Fibroblast of lung (primary cell): Measurements from ENCODE around the gene MRPL38. TPM values are rescaled to one million over a fixed set of nuclear protein-coding genes. Genes with fewer than 3 reads are reported as not detected.

Source experiments
- DNase-seq, 2 donors: peaks; one replicate each; pipeline versions ENCODE4 v3.0.0 to v3.0.0-alpha.2; 2010; ENCODE audit warnings: low read depth in 2 of 2
- H2AFZ ChIP-seq: 2 replicates; pipeline ENCODE4 v1.5.1; 2012; ENCODE audit warnings: low read length, control low read depth, inconsistent platforms
- H3K27ac ChIP-seq: 2 replicates; pipeline ENCODE4 v1.5.1; 2011; ENCODE audit warnings: low read length, control low read depth; ENCODE audit not compliant: insufficient read depth
- H3K27me3 ChIP-seq: 2 replicates; pipeline ENCODE4 v1.5.1; 2011; ENCODE audit warnings: mild to moderate bottlenecking, low read length; ENCODE audit not compliant: control insufficient read depth, insufficient read depth
- H3K36me3 ChIP-seq: 2 replicates; pipeline ENCODE4 v1.5.1; 2011; ENCODE audit warnings: low read length; ENCODE audit not compliant: control insufficient read depth, insufficient read depth
- H3K4me1 ChIP-seq: 2 replicates; pipeline ENCODE4 v1.5.1; 2011; ENCODE audit warnings: low read length; ENCODE audit not compliant: control insufficient read depth, insufficient read depth; ENCODE audit errors: extremely low read depth
- H3K4me2 ChIP-seq: 2 replicates; pipeline ENCODE4 v1.5.1; 2011; ENCODE audit warnings: low read length, control low read depth; ENCODE audit not compliant: insufficient read depth; ENCODE audit errors: extremely low read depth
- H3K4me3 ChIP-seq, 4 experiments: fragments of 200-600 bp in 1 of 4; sonication (generic) in 1 of 4; replicated peaks in 1 of 4; 2 replicates each; pipeline ENCODE4 v1.5.1; 2011 to 2016; ENCODE audit warnings: low read length in 4 of 4, low read depth in 3 of 4, mild to moderate bottlenecking in 3 of 4, control low read depth in 2 of 4, inconsistent platforms in 1 of 4, mixed read lengths in 1 of 4; ENCODE audit not compliant: insufficient read depth in 1 of 4; ENCODE audit errors: control extremely low read depth in 1 of 4
- H3K79me2 ChIP-seq: 2 replicates; pipeline ENCODE4 v1.5.1; 2012; ENCODE audit warnings: mild to moderate bottlenecking, low read length, inconsistent platforms; ENCODE audit not compliant: control insufficient read depth, insufficient read depth
- H3K9ac ChIP-seq: 2 replicates; pipeline ENCODE4 v1.5.1; 2011; ENCODE audit warnings: mild to moderate bottlenecking, low read length, control low read depth; ENCODE audit not compliant: insufficient read depth
- H3K9me3 ChIP-seq: 2 replicates; pipeline ENCODE4 v1.5.1; 2012; ENCODE audit warnings: low read depth, low read length; ENCODE audit not compliant: control insufficient read depth, insufficient read depth
- H4K20me1 ChIP-seq: 2 replicates; pipeline ENCODE4 v1.5.1; 2011; ENCODE audit warnings: low read length; ENCODE audit not compliant: control insufficient read depth, insufficient read depth; ENCODE audit errors: extremely low read depth
- EZH2 ChIP-seq: IDR thresholded peaks from 2 replicates; pipeline ENCODE4 v1.5.1; 2012; ENCODE audit warnings: low read length, control low read depth, mild to moderate bottlenecking; ENCODE audit errors: missing control alignments
- polyA plus RNA-seq, 2 donors: library from polyadenylated mRNA; depleted of rRNA in 1 of 2; stranded (reverse) in 1 of 2; unstranded in 1 of 2; fragments of >200 nt; gene quantifications; 2 replicates each; pipeline ENCODE4 v1.2.1, GENCODE V29; 2011 to 2012; ENCODE audit warnings: missing spikeins in 1 of 2
- total RNA-seq: library from RNA; depleted of rRNA; stranded (reverse); fragments of >200 nt; gene quantifications from 2 replicates; pipeline ENCODE4 v1.2.1, GENCODE V29; 2014
- TF ChIP-seq, protein P1 (sequence below), 2 donors: IDR thresholded peaks in 1 of 2; conservative IDR thresholded peaks in 1 of 2; 1 replicate in 1 of 2; 2 replicates in 1 of 2; pipeline ENCODE4 v1.5.1; 2011 to 2012; ENCODE audit warnings: low read length in 2 of 2, control low read depth in 1 of 2, inconsistent platforms in 1 of 2, low read depth in 1 of 2, mild to moderate bottlenecking in 1 of 2

Gene MRPL38
- total and polyA plus RNA-seq, 2 donors (not counting 1 experiment from before 2014, with no cell fraction given), result 19.3 to 36.0 TPM

DNA sequence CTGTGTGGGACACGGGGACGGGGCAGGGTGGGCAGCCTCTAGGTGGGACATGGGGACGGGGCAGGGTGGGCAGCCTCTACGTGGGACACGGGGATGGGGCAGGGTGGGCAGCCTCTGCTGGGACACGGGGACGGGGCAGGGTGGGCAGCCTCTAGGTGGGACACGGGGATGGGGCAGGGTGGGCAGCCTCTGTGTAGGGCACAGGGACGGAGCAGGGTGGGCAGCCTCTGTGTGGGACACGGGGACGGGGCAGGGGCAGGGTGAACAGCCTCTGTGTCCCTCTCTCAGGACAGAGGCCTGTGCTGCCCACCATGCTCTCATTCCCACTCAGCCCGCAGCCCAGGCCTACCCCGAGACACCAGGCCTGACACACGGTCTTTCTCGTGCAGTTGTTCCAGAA is 16.9 kb upstream of the MRPL38 start:
- H3K79me2 ChIP-seq, result no peaks in the 10 kb centered on the region
- H3K27me3 ChIP-seq, result no peaks in the 10 kb centered on the region
- TF ChIP-seq EZH2, result no peak
- TF ChIP-seq, protein P1, sequence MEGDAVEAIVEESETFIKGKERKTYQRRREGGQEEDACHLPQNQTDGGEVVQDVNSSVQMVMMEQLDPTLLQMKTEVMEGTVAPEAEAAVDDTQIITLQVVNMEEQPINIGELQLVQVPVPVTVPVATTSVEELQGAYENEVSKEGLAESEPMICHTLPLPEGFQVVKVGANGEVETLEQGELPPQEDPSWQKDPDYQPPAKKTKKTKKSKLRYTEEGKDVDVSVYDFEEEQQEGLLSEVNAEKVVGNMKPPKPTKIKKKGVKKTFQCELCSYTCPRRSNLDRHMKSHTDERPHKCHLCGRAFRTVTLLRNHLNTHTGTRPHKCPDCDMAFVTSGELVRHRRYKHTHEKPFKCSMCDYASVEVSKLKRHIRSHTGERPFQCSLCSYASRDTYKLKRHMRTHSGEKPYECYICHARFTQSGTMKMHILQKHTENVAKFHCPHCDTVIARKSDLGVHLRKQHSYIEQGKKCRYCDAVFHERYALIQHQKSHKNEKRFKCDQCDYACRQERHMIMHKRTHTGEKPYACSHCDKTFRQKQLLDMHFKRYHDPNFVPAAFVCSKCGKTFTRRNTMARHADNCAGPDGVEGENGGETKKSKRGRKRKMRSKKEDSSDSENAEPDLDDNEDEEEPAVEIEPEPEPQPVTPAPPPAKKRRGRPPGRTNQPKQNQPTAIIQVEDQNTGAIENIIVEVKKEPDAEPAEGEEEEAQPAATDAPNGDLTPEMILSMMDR (conservative IDR thresholded peaks at IDR 0.05 in 1 of 2, IDR thresholded peaks at IDR 0.05 in 1 of 2; ENCODE audit: low read depth in 1 of 2, low read length in 2 of 2), result no peak
- no peak overlapping the region for H3K4me2 ChIP-seq
- no peaks in the 10 kb centered on the region for H3K9me3 ChIP-seq
- no peaks in the 10 kb centered on the region for H3K4me1 ChIP-seq
- H3K9ac ChIP-seq, result no peak overlapping the region
- H3K27ac ChIP-seq, result no peak overlapping the region
- peaks cover 3% of the 10 kb centered on the region for H3K36me3 ChIP-seq
- no peak for DNase-seq
- H3K4me3 ChIP-seq, result no peak overlapping the region
- H4K20me1 ChIP-seq, result no peaks in the 10 kb centered on the region
- no peak overlapping the region for H2AFZ ChIP-seq

DNA sequence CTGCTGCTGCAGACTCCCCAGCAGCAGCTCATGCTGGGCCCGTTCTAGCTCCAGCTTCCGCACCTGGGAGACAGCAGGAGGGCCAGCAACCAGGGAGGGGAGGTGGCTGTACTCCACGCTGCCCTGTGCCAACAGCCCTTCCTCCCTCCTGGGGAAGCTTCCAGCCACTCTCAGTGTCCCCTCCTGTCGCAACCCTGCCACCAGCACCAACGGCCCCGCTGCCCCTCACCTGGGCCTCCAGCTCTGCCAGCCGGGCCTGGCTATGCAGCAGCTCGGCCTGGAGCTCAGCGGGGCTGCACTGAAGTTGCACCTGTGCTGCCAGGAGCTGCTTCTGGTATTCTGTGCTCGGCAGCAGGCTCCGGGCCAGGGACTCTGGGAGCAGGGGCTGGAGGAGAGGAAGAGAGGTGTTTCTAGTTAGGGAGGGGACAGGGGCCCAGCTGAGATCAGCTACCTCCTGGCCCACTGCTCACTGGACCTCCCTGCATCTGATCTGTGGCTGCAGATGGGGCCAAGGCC is 15.4 kb upstream of the MRPL38 start:
- Histone ChIP-seq H3K27me3 (no peaks in the 10 kb centered on the region), H3K36me3 (peaks cover 3% of the 10 kb centered on the region), H4K20me1 (no peaks in the 10 kb centered on the region), H3K79me2 (no peaks in the 10 kb centered on the region), H3K4me1 (no peaks in the 10 kb centered on the region), H3K4me3 (no peak overlapping the region), H3K9me3 (no peaks in the 10 kb centered on the region), H3K27ac (no peak overlapping the region), H2AFZ (no peak overlapping the region), H3K4me2 (no peak overlapping the region), H3K9ac (no peak overlapping the region)
- no peak for DNase-seq
- no peak for TF ChIP-seq EZH2
- TF ChIP-seq, protein P1 (conservative IDR thresholded peaks at IDR 0.05 in 1 of 2, IDR thresholded peaks at IDR 0.05 in 1 of 2; ENCODE audit: low read depth in 1 of 2, low read length in 2 of 2), result no peak

DNA sequence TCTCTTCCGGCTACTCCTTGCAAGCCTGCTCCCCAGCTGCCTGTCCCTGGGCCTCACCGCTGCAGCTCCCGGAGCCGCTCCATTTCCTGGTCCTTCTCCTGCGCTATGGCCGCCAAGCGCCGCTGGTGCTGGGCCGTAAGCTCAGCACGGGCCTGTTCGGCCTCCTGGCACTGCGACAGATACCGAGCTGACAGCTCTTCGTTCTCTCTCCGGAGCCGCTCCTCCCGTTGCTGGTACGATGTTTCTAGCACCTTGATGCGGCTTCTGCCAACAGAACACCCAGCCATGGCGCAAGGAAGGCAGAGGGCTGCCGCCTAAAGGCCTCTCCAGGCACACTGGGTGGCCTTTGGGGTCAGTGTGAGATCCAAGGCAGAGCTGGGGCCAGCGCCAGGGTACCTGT is 14.9 kb upstream of the MRPL38 start:
- Histone ChIP-seq H3K27ac (no peak overlapping the region), H3K27me3 (no peaks in the 10 kb centered on the region), H3K9ac (no peak overlapping the region), H3K9me3 (no peaks in the 10 kb centered on the region), H4K20me1 (no peaks in the 10 kb centered on the region), H3K4me1 (no peaks in the 10 kb centered on the region), H3K4me2 (no peak overlapping the region), H3K36me3 (peaks cover 5% of the 10 kb centered on the region), H2AFZ (no peak overlapping the region), H3K4me3 (no peak overlapping the region), H3K79me2 (no peaks in the 10 kb centered on the region)
- TF ChIP-seq, protein P1 (conservative IDR thresholded peaks at IDR 0.05 in 1 of 2, IDR thresholded peaks at IDR 0.05 in 1 of 2; ENCODE audit: low read depth in 1 of 2, low read length in 2 of 2), result no peak
- no peak for TF ChIP-seq EZH2
- no peak for DNase-seq
